ENCODE measurements around the gene GUCA1C.
A peak's percentile ranks its signal among the peaks of the same experiment; 100 is the strongest.

GUCA1C gene, protein sequence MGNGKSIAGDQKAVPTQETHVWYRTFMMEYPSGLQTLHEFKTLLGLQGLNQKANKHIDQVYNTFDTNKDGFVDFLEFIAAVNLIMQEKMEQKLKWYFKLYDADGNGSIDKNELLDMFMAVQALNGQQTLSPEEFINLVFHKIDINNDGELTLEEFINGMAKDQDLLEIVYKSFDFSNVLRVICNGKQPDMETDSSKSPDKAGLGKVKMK

DNA sequence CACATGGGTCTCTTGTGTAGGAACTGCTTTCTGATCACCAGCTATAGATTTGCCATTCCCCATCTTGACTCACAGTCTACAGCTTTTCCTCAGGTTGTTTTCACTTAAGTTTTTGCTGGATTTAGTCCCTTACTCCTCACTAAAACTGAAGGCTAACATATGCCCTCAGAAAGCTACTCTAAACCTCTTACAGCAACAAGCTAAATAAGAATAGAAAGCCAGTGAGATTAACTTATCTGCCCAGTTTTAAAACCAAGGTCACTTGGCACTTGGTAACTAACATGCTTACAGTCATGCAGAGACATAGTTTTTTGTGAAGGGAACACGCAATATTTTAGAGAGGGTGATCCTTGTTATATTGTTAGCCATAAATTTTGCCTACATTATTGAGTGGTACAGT is at the start of gene GUCA1C:
GUCA1C (minus strand) TSS at position 180 of the 400 bp plus-strand sequence; CDS start at position 63, 117 bp downstream.
- intact Hi-C loops (cut with DNase I): no loop called here
- DNase-seq: no peak

DNA sequence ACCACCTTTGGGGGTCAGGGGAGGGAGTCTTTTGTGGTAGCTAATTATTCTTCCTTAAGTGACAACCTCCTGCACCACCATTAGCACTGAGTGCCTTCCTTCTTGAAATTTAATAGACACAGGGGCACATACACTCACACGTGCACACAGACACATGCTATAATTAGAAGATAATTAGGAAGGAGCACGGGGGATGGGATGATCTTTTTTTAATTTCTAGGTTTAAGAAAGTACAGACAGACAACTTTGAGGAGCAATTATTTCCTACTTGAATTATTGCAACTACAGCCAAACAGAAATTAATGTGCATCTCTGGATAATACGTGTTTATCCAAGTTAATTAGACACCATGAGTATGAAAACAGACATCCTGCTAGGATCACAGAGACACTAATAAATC is 44.8 kb upstream of the GUCA1C start:
- intact Hi-C loops (cut with DNase I): no loop called here
- DNase-seq: no peak

DNA sequence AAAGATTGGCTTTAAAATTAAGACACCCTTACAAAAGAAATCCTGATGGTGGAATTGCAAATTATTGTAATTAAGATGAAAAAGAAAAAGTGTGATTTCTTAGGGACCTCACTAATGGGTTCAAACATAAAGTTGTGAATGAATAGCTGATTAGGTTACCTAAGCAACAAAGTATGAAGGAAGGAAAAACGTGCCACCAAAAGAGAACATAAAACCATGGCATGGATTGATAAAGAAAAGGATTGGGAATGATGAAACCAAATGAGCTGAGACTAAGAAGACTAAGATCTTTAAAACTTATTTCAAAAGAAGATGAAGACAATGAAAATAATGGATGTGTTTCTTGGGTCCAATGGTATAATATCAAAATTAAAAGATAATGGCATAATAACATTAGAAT is 32.2 kb upstream of the GUCA1C start:
- intact Hi-C loops (cut with DNase I): no loop called here
- no peak for DNase-seq

DNA sequence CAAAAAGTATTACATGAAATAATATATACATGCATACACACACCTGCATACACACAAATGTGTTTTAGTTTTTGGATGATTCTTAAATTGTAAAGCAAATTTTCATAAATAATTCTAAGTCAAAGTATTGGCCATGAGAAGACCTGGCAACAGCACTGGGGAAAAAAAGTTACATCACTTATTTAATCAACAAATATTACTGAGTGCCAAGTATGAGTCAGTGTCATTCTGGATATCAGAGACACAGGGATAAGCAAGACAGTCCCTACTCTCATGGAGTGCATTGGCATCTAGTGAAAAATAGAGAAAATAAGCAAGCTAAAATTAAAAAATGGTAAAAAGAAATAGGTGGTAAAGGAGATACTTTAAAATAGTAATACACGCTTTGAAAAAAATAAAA is 29.4 kb upstream of the GUCA1C start:
- intact Hi-C loops (cut with DNase I): no loop called here

DNA sequence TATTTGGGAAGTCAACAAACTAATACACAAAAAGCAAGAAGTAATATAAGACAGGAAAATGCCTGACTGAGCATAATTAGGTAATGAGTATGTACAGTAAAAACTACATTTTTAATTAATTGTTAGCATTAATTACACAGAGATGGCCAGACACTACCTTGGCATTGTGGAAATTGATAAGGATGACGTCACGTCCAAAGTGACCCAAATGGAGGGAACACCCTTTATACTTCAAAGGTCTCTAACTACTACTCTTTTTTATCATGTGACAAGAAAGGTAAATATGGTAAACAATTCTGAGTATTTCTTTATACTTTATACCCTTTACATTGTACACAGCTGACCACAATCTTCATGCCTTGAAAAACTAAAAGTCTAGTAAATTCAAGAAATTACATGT is 22.4 kb upstream of the GUCA1C start:
- DNase-seq: no peak
- intact Hi-C loops (cut with DNase I): no loop called here

More for the DNA sequence above, 29.4 kb upstream of the GUCA1C start:
- DNase-seq: no peak

DNA sequence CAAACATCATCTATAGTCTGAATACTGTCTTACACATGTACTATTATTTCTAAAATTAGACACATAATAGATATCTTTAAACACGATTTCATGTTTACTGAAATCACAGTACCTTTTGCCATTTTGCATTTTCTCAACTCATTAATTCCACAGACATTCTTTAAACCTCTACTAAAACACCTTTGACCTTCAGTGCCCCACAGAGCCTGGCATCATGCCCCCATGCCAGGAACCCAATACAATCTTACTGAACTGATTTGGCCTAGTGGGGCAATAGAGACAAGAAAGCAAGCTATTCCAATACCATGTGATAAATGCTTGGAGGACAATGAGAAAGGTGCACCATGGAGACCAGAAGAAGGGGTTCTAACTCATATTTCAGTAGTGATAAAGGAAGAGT is 19.3 kb upstream of the GUCA1C start:
- intact Hi-C loops (cut with DNase I): no loop called here
- DNase-seq: no peak

DNA sequence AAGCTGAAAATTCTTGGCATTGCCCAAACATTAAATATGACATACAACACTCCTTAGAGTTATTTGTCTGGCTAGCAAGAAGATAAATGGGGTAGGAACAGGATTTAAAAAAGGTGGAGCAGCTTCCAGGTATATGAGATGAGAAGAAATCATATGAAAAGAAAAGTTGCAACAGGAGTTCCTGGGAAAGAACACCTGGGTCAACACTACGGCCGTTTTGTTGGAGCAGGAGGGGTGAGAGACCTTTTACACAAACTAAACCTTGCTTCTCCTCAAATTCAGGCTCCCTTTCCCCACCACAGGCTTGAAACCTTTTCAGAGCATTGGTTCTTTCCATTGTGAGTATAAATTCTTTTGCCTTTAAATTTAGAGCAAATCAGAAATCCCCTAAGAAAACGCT is 18.8 kb upstream of the GUCA1C start:
- intact Hi-C loops (cut with DNase I): no loop called here

DNA sequence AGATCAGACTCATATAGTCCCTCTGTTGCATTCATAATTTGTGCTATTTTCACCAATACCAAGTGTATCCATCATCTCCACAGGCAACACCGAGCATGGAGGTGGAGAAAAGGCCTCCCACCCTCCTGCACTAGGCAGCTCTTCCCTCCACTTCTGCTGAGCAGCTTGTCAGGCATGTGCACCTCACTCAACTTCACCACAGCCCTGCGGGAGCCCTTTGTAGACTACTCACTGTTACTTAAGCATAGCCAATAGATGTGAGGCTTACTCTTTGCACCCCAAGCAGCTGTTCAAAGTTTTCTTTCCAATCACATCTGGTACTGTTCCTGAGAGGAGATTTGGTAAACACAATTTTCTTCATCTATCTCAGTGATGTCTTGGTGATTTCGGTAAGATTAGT is 16.9 kb upstream of the GUCA1C start:
- no peak for DNase-seq
- intact Hi-C loops (cut with DNase I): no loop called here

More for the DNA sequence above, 18.8 kb upstream of the GUCA1C start:
- DNase-seq: no peak

DNA sequence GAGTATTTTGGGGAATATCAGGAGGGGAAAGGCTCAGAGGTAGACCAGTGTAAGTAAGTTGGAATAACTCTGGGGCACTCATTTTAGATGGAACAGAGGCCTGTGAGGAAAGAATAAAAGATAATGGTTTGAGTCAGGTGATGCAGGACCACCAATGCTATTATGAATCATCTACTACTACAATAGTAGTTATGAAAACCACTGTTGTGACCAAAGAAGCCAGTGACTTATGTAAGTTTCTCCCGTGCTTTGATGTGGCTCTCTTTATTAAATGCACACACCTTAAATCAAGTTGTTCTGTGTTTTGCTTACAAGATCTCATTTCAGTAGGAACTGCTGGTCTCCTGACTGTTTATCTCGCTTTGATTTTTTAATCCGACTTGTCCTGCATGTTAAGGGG is 13.1 kb upstream of the GUCA1C start:
- intact Hi-C loops (cut with DNase I): no loop called here
- no peak for DNase-seq

DNA sequence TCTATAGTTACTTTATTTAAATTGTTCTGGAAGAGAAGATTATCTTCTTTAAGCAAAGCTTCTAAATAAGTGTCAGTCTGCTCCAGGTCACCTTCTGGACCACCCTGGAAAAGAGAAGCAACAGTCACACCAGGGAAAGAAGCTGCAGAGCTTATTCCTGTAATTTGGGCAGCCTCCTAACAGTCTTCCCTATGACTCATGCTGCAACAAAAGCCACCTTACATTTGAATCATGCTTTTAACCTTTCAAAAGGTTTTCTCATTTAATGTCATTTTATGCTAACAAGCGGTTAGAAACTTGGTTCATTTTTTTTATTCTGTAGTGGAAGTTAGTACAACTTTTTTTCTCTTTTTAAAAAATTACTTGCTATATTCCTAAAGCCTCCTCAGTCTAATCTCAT is 5.3 kb upstream of the GUCA1C start:
- intact Hi-C loops (cut with DNase I): no loop called here
- DNase-seq: peak in 4 of 42 donors; percentile 3 to 12 (median 7)

DNA sequence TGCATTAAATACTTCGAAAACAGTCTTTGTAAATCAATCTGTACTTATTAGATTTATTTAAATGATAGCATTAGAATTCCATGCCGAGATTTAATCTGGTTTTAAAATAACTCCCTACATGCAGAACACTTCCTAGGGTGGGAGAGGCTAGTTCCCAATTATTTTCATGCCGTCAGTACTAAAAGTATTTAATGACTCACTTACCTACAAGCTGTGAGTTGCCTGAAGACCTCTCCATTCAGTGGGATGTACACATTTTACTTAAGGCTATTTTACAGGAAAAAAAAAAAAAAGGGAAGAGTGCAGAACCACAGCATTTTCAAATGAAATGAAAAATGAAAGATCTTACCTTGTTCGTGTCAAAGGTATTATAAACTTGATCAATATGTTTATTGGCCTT is 469 bp downstream of the GUCA1C start:
- DNase-seq: no peak
- intact Hi-C loops (cut with DNase I): no loop called here

DNA sequence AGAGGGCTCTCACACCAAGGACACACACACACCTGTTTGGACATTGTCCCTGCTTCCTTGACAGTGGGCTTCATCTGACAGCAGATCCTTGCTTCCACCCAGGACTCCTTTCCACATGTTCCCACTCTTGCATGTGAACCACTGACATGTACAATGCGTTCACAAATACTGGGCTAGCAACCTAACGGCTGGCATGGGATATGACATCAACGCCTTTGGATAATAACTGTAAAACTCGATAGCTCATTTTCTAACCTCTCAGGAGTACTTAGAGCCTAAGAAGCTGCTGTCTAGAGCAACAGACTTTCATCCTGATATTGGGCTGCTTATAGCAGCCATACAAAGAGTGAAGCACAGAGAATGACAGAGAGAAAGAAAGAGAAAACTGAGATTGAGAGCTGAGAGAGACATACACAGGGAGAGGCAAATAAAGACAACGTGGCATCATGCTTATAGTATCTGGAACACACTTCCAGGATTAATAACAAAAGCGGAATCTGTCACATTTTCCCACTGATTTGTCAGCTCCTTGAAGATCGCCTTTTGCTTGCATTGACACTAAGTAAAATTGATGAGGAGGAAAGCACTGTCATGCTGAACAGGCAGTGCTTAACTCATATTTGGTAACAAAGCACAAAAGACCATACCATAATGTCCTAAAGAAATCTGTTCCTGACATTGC is 1.7 kb downstream of the GUCA1C start:
- intact Hi-C loops (cut with DNase I): no loop called here

DNA sequence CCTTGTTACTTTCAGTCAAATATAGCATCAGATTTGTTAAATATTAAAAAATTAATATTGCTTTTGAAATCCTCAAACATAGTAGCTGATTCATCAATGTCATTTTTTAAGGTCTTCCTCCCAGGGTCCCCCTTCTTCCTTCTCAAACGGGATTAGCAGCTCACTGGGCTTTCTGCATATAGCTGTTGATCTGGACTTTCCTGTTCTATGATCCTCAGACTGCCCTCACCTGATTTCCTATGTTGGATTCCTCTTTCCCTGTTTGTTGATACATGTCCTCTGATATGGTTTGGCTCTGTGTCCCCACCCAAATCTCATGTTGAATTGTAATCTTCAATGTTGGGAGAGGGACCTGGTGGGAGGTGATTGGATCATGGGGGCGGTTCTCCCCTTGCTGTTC is 5.8 kb downstream of the GUCA1C start:
- intact Hi-C loops (cut with DNase I): no loop called here

More for the DNA sequence above, 1.7 kb downstream of the GUCA1C start:
- no peak for DNase-seq

DNA sequence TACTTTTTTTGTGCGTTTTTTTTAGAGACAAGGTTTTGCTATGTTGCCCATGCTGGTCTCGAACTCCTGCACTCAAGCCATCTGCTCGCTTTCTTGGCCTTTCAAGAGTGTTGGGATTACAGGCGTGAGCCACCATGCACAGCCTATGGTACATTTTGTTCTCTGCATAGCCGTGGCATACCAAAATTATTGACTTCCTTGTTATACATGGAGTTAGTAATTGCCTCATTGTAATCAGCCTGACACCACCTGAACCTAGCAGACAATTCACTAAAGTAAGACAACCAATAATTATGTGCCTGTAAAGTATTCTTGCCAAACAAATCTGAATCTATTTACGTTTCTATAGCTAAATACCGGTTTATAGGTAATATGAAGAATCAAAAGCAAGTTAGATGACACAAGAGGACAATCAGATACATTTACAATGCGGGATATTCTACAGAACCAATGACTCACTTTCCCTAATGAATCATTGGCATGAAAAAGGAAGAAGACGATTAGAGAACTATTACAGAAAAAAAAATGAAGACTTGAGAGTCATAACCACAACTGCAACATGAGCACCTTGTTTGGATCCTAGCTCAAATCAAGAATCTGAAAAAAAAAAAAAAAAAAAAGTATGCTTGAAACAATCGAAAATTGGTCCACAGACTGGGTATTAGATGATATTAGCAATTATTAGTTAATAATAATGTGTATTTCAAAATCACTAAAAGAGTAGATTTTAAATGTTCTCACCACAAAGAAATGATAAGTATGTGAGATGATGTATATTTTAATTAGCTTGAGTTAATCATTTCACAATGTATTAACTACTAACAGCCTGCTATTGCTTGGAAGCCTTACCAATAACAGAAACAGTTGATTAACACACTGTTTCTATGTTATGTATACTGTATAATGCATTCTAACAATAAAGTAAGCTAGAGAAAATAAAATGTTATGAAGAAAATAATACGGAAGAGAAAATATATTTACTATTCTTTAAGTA is 7.1 kb downstream of the GUCA1C start:
- intact Hi-C loops (cut with DNase I): no loop called here
- no peak for DNase-seq

More for the DNA sequence above, 5.8 kb downstream of the GUCA1C start:
- DNase-seq: no peak

DNA sequence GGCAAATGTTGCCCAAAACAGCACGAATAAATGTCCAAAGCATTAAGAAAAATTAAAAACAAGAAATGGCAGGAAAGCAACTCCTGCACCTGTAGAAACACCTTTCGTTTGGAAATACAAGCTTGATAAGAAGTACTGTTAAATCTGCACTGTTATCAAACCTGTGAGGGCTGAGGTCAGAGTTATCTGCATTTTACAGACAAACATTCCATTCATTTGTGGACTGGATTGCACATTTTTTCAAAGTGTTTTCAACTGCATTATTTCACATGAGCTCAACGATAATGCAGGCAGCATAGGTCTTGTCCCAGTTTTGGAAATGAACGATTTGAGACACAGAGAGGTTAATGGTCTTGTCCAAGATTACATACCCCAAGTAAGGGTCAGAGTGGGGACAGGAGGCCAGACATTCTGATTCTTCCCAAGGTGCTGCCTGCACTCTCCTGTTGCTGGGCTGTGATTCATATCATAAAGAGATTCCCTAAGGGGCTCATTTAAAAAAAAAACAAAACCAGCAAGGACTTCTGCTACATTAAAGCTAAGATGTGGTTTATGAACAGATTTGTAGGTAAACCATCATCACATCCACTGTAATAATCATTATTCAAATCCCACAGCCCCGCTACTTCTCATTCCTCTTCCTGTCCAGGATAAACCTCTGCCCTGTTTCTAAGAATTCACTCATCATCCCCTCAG is 13.0 kb downstream of the GUCA1C start:
- no peak for DNase-seq
- intact Hi-C loops (cut with DNase I): no loop called here

DNA sequence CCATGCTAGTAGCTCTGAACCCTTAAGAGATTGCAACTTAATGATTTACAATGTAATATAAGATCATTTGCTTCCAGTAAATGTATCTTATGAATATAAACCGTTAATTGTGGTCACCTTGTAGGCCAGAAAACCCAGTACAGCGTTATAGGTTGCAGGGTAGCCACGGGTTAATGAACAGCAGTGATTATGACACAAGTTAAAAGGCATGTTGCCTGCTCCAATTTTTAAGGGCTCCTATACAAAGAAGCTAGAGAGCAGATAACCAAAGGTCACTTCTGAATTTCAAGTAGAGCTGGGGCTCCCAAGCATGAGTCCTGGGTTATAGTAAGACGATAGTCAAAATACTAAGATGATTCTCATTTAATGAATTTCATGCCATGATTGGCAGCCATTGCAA is 13.5 kb downstream of the GUCA1C start:
- DNase-seq: no peak
- intact Hi-C loops (cut with DNase I): no loop called here

DNA sequence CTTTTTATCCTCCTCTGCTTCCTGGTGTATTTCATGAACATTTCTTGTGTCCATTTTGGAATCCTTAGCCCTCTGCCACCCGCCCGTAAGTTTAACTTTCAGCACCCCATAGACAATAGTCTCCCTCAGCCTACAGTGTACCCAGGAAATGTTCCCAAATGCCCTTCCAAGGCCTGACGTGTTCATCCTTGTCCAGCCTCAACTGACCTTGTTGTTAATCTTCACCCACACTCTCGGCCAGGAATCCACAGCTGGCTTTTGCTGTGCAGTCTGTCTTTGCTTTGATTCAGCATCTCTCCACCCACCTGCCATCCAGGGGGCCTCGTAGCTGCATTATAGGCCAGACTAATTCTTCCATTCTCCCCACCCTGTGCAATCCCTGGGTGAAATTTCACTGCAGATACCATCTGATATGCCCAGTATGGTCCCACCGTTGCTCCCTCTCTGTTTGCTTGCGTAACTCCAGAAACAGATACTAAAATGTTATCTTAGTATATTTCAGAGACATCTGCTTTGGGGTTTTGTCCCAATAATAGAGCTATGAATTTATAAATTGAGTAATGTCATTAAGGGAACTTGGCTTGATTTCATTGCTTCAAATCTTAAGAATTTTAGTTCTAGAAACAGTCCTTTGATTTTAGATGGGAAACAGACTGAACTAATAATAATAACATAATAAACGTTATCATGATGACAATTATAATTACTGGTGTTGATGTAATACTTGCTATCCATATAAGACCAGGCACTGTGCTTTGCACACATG is 16.6 kb downstream of the GUCA1C start:
- intact Hi-C loops (cut with DNase I): no loop called here
- no peak for DNase-seq

DNA sequence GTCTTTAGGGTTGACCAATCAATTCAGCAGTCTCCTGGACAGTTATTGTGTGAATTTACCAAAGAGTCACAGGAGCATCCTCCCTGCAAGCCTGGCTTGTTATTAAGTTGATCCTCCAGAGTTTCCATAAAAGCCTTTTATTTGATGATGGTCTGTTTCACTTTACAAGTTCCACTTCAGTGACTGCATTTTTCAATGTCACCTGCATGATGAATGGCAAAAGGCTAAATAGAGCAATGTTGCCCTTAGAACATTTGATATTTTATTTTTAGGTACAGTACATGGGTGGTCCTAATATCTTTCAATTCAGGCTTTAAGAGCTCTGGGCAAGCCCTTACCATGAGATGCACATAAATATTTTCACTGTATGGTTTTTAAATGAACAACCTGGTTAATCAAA is 22.6 kb downstream of the GUCA1C start:
- intact Hi-C loops (cut with DNase I): no loop called here
- no peak for DNase-seq

DNA sequence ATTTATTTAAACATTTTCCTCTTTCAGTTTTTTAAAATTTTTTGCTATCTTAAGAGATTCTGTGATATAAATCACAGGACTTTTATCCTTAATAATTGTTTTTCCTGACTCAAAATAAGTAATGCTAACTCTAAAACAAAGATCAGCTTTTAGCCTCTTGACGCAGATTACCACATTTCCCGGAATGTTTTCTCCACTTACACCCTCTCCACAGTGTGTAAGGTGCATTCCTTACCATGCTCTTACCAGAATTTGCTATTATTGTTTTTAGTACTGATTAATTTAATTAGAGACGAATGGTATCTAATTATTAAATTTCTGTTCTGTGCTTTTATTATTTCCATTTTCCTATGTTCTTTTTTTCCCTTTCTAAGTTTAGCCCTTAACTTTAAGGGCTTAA is 34.8 kb downstream of the GUCA1C start:
- DNase-seq: no peak
- intact Hi-C loops (cut with DNase I): loop anchor here (5.0 to 10.0 kb wide), 2 partner anchors 257 to 424 kb away; no protein-coding TSS in a partner anchor

Measured in head of caudate nucleus (tissue), 42 donors.